GM12872 (cell line): ENCODE measurements around the gene RASAL2.

ENCODE experiments used
- TF ChIP-seq, protein P1 (sequence below): IDR thresholded peaks from 3 replicates; pipeline ENCODE4 v1.5.1; 2011; ENCODE audit warnings: low read depth, mild to moderate bottlenecking, low read length, moderate library complexity; ENCODE audit not compliant: insufficient read depth

RASAL2 gene

DNA sequence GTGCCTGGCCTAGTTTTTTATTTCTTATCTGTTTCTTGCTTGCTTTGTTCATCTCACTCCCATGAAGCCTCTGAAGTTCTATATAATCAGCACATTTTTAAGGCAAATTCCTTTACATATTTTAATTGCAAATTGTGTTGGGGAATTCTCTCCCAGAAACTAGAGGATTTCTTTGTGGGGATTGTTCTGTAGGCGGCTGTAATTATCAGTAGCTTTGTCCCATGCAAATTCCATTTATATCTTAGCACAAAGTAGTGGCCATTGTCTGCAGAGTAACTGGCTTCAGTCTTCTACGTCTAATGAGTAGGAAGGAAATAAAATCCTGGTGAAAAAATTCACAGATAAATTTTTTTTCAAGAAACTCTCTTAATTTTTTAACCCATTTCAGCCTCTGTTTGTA lies 367.2 kb downstream of the RASAL2 start:
- TF ChIP-seq, protein P1, sequence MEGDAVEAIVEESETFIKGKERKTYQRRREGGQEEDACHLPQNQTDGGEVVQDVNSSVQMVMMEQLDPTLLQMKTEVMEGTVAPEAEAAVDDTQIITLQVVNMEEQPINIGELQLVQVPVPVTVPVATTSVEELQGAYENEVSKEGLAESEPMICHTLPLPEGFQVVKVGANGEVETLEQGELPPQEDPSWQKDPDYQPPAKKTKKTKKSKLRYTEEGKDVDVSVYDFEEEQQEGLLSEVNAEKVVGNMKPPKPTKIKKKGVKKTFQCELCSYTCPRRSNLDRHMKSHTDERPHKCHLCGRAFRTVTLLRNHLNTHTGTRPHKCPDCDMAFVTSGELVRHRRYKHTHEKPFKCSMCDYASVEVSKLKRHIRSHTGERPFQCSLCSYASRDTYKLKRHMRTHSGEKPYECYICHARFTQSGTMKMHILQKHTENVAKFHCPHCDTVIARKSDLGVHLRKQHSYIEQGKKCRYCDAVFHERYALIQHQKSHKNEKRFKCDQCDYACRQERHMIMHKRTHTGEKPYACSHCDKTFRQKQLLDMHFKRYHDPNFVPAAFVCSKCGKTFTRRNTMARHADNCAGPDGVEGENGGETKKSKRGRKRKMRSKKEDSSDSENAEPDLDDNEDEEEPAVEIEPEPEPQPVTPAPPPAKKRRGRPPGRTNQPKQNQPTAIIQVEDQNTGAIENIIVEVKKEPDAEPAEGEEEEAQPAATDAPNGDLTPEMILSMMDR = no peak

GRCh38 chr1:178461701-178462100 lies 367.8 kb downstream of the RASAL2 start:
- TF ChIP-seq, protein P1 = no peak

GRCh38 chr1:178464141-178464540 lies 370.2 kb downstream of the RASAL2 start:
- TF ChIP-seq, protein P1 = no peak

- TF ChIP-seq, protein P1 = no peak
These were observed 370.7 kb downstream of the RASAL2 start for GRCh38 chr1:178464566-178464965.

DNA sequence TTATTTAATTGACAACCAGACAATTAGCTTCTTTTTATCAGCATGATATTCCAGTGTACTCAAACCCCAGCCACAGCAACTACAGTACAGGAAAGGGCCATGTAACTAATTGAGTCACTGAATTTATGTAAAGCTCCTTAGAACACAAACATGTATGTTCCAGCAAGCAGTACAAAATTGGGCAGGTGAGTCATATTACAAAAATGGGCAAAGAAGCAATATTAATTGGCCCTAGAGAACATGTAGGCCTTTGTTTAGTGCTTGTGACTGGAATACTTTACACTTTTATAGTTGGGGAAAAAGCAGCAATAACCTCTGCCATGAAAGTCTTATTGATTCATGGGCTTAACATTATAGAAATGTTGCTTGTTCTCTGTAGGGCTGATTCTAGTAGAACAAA lies 371.1 kb downstream of the RASAL2 start:
- TF ChIP-seq, protein P1 = no peak

DNA sequence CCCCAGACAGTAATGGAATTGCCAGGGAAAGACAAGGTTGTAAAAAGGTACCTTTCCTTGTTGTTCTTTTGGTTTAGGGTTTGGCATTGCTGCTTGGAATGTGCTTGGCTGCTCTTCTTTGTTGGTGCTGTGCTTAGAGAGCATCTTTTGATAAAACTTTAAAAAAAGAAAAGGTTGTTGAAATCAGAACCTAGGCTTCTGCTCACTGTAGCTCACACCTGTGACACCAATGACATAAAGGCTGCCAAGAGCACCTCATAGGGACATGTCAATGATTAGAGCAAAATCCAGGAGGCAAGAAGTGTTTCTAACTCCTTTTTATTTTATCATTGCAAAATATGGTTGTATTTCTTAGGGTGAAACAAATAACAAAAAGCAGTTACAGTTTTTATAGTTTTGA lies 373.9 kb downstream of the RASAL2 start:
- TF ChIP-seq, protein P1 = no peak

DNA sequence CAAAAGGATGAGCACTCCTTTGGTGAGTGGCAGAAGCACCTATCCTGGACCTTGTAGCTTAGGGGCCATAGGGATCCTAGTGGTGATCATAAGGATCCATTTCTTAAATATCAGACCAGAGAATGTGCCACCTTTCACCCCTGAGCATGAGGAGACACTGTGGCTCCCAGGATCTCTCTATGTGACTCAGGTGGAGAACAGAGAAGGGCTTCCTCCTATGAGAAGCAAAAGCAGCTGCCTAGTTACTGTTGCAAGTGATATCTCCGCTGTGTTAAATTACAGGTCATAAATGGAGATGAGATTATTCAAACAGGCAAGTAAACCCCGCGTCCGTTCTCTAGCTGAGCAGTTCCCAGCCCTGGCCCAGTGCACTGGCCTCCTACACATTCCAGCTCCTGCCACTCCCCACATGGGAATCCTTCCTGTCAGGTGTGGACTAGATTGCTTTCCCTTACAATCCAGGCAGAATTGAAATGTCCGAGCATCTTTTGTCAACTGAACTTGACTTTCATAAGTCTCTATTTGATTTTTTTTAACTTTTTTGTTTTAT lies 376.6 kb downstream of the RASAL2 start:
- TF ChIP-seq, protein P1 = no peak
